Measurements from ENCODE around the gene TRIP6.
"Not testable (repeated sequence)": the region's sequence is repeated elsewhere in the genome, so short reads cannot be mapped to it uniquely, and the experiment has no call there.

TRIP6 gene

DNA sequence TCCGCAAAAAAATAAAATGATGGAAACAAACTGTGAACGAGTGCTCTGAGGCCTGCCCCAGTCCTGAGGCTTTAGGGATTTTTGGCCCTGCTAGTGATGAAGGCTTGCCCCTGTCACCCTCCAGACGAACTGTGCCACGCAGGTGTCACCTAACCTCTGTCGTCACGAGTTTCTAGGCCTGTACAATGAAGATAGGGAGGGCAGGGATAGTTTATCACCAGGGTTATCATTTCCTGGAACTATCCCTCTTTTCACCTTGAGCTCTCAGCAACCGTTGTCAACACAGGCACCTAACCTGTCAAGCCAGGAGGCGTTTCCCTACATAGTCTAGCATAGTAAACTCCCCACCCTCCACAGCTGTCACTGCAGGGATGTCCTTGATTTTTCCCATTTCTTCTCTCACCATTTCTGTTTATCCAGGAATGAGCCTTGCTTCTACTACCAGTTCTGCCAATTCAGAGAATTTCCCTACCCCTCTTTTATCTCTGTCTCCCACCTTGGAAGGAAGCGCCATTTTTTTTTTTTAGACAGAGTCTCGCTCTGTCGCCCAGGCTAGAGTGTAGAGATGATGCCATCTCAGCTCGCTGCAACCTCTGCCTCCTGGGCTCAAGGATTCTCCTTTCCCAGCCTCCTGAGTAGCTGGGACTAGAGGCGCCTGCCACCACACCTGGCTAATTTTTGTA is 30.7 kb downstream of the TRIP6 start:
- no peak for DNase-seq (ENCODE audit: extremely low read depth, low read depth)
- TF ChIP-seq, protein P1, sequence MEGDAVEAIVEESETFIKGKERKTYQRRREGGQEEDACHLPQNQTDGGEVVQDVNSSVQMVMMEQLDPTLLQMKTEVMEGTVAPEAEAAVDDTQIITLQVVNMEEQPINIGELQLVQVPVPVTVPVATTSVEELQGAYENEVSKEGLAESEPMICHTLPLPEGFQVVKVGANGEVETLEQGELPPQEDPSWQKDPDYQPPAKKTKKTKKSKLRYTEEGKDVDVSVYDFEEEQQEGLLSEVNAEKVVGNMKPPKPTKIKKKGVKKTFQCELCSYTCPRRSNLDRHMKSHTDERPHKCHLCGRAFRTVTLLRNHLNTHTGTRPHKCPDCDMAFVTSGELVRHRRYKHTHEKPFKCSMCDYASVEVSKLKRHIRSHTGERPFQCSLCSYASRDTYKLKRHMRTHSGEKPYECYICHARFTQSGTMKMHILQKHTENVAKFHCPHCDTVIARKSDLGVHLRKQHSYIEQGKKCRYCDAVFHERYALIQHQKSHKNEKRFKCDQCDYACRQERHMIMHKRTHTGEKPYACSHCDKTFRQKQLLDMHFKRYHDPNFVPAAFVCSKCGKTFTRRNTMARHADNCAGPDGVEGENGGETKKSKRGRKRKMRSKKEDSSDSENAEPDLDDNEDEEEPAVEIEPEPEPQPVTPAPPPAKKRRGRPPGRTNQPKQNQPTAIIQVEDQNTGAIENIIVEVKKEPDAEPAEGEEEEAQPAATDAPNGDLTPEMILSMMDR (IDR thresholded peaks at IDR 0.05; ENCODE audit: low read depth, low read length) = no peak

DNA sequence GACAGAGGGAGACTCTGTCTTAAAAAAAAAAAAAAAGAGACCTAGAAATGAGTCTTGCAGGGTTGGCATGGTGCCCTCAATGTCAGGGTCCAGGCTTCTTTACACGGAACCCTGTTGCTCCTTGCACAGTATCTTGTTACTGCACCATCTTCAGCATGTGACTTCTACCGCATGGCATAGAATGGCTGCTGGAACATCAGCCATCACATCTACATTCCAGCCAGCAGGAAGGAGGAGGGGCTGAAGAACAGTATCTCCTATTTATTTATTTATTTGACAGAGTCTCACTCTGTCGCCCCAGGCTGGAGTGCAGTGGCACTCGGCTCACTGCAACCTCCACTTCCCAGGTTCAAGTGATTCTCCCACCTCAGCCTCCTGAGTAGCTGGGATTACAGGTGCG is 32.2 kb downstream of the TRIP6 start:
- DNase-seq (ENCODE audit: extremely low read depth, low read depth) = no peak
- TF ChIP-seq, protein P1 (IDR thresholded peaks at IDR 0.05; ENCODE audit: low read depth, low read length) = no peak

DNA sequence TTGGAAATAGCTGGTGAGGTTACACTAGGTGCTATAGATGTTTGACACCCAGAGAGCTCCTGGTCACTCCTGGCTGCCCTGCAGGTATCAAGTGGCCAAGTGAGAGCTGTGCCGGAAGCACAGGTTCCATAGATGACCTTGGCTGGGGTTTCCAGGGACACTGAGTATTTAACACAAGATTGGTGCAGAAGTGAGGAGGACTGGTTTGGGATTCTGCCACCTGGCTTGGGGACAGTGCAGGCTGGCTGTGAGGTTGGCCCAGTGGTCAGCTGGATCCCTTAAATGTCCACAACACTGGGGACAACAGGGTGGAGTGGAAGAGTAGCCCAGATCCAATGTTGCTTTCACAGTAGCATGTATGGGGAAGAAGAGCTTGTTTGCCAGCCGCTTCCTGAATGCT is 33.8 kb downstream of the TRIP6 start:
- DNase-seq (ENCODE audit: extremely low read depth, low read depth) = no peak
- TF ChIP-seq, protein P1 (IDR thresholded peaks at IDR 0.05; ENCODE audit: low read depth, low read length) = no peak

DNA sequence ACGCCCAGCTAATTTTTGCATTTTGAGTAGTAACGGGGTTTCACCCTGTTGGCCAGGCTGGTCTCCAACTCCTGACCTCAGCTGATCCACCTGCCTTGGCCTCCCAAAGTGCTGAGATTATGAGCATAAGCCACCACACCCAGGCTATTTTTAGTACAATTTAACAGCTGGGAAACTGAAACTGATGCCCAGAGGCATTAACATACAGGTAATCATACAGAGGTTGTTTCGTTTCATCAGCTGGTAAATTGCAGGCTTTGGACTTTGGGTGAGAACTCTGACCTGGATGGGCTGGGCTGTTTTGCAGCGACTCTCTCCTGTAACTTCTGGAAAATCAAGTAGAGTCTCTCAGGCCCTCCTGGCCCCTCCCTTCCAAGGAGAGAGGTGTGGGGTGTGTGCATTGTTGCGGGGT is 34.7 kb downstream of the TRIP6 start:
- TF ChIP-seq, protein P1 (IDR thresholded peaks at IDR 0.05; ENCODE audit: low read depth, low read length) = no peak
- no peak for DNase-seq (ENCODE audit: extremely low read depth, low read depth)

DNA sequence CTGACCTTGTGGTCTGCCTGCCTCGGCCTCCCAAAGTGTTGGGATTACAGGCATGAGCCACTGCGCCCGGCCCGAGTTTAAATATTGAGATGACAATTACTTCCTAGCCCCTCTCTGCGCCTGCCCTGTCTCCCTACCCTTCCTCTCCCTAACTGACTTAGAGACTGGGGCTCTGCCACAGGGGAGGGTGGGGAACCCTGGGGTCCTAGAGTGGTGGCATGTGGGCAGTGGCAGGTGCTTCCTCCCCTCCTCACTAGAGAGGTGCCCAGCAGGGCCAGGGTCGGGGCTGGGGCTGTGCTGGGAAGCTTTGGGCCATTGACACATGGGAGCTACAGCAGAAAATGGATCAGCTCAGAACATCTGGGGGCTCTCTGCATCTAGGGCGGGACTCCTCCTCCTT is 35.5 kb downstream of the TRIP6 start:
- DNase-seq (ENCODE audit: extremely low read depth, low read depth) = no peak
- TF ChIP-seq, protein P1 (IDR thresholded peaks at IDR 0.05; ENCODE audit: low read depth, low read length) = no peak

DNA sequence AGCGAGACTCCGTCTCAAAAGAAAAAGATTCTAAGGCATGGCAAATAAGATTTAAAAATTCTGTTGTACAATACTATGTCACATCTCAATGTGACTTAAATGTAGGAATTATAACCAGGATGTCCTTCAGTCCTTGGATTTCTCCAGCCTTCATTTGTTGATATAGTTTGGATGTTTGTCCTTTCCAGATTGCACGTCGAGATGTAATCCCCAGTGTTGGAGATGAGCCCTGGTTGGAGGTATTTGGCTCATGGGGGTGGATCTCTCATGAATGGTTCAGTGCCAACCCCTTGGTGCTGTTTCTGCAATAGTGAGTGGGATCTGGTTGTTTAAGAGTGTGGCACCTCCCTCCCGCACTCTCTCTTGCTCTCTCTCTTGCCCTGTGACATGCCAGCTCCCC is 41.3 kb downstream of the TRIP6 start:
- TF ChIP-seq, protein P1 (IDR thresholded peaks at IDR 0.05; ENCODE audit: low read depth, low read length) = no peak

DNA sequence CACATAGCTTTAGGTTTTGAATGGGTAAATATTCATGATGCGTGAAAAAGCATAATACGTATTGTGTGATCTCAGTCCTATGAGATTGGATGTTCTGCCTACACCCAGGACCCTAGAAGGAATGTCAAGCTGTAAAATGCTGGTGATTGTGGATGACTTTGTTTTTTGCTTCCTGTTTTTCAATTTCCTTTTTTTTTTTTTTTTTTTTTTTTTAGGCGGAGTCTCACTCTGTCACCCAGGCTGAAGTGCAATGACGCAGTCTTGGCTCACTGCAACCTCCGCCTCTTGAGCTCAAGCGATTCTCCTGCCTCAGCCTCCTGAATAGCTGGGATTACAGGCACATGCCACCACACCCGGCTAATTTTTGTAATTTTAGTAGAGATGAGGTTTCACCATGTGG is 43.3 kb downstream of the TRIP6 start:
- not testable (repeated sequence) for DNase-seq (ENCODE audit: extremely low read depth, low read depth)

More for the DNA sequence above, 41.3 kb downstream of the TRIP6 start:
- DNase-seq (ENCODE audit: extremely low read depth, low read depth) = no peak

DNA sequence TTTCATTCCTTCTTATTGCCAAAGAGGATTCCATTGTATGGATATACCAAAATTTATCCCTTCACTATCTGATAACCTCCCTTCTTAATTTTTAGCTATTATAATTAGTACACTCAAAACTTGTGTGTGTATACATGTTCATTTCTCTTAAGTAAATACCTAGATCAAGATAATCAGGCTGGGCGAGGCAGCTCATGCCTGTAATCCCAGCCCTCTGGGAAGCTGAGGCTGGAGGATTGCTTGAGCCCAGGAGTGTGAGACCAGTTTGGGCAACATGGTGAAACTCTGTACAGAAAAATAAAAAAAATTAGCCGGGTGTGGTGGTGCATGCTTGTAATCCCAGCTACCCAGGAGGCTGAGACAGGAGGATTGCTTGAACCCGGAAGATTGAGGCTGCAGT is 44.3 kb downstream of the TRIP6 start:
- DNase-seq (ENCODE audit: extremely low read depth, low read depth) = no peak
- TF ChIP-seq, protein P1 (IDR thresholded peaks at IDR 0.05; ENCODE audit: low read depth, low read length) = no peak
